ENCODE measurements around the gene INIP. TPM values are rescaled to one million over a fixed set of nuclear protein-coding genes. Genes with fewer than 3 reads are reported as not detected.

Gene INIP
- total and polyA plus RNA-seq, 9 of the 15 experiments (the other 6 are each of a cell fraction or from before 2014, with no cell fraction given): 11.9 to 87.9 (median 37.3) TPM

GRCh38 chr9:112750016-112750763, 32.3 kb upstream of the INIP start, which contains the start of gene SNX30 (continued):
- TF ChIP-seq, protein P1, sequence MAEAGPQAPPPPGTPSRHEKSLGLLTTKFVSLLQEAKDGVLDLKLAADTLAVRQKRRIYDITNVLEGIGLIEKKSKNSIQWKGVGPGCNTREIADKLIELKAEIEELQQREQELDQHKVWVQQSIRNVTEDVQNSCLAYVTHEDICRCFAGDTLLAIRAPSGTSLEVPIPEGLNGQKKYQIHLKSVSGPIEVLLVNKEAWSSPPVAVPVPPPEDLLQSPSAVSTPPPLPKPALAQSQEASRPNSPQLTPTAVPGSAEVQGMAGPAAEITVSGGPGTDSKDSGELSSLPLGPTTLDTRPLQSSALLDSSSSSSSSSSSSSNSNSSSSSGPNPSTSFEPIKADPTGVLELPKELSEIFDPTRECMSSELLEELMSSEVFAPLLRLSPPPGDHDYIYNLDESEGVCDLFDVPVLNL (CRISPR knock-in tag; IDR thresholded peaks at IDR 0.05; ENCODE audit: low read depth): 0 out of 2 replicates have a peak, but pooled peaks have one; percentile 19
- TF ChIP-seq MBD2 (IDR thresholded peaks at IDR 0.05; ENCODE audit: borderline replicate concordance, low read depth) (peak; percentile 55; the same call in 1 of the 2 replicates), ZNF134 (CRISPR knock-in tag; conservative IDR thresholded peaks at IDR 0.05) (no peak), EP300 (IDR thresholded peaks at IDR 0.05; ENCODE audit: low read length) (peak; percentile 26; the same call in 1 of the 2 replicates), MITF (IDR thresholded peaks at IDR 0.05) (no peak), CC2D1A (IDR thresholded peaks at IDR 0.05) (no peak; the same call in 1 of the 2 replicates), ZNF146 (CRISPR knock-in tag; IDR thresholded peaks at IDR 0.05; ENCODE audit: unreplicated experiment) (no peak), ZBTB17 (CRISPR knock-in tag; IDR thresholded peaks at IDR 0.05) (no peak), PRMT5 (CRISPR knock-in tag; IDR thresholded peaks at IDR 0.05) (no peak), MAX (CRISPR knock-in tag; IDR thresholded peaks at IDR 0.05) (peak; percentile 92), HMGN3 (IDR thresholded peaks at IDR 0.05; ENCODE audit: borderline replicate concordance, extremely low read depth, insufficient read length, low read depth, low read length) (peak; percentile 36), ELF2 (CRISPR knock-in tag; IDR thresholded peaks at IDR 0.05) (peak; percentile 76), ZNF274 (IDR thresholded peaks at IDR 0.05; ENCODE audit: borderline replicate concordance, low read depth, low read length) (no peak), SIN3B (IDR thresholded peaks at IDR 0.05; ENCODE audit: low read depth) (no peak), ZNF143 (CRISPR knock-in tag; IDR thresholded peaks at IDR 0.05) (no peak), ZNF263 (CRISPR knock-in tag; IDR thresholded peaks at IDR 0.05; ENCODE audit: borderline replicate concordance) (peak; percentile 95), ZNF431 (CRISPR knock-in tag; IDR thresholded peaks at IDR 0.05) (no peak)
- TF ChIP-seq, protein P2, sequence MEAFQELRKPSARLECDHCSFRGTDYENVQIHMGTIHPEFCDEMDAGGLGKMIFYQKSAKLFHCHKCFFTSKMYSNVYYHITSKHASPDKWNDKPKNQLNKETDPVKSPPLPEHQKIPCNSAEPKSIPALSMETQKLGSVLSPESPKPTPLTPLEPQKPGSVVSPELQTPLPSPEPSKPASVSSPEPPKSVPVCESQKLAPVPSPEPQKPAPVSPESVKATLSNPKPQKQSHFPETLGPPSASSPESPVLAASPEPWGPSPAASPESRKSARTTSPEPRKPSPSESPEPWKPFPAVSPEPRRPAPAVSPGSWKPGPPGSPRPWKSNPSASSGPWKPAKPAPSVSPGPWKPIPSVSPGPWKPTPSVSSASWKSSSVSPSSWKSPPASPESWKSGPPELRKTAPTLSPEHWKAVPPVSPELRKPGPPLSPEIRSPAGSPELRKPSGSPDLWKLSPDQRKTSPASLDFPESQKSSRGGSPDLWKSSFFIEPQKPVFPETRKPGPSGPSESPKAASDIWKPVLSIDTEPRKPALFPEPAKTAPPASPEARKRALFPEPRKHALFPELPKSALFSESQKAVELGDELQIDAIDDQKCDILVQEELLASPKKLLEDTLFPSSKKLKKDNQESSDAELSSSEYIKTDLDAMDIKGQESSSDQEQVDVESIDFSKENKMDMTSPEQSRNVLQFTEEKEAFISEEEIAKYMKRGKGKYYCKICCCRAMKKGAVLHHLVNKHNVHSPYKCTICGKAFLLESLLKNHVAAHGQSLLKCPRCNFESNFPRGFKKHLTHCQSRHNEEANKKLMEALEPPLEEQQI (IDR thresholded peaks at IDR 0.05): peak; percentile 29; the same call in 1 of the 2 replicates
- TF ChIP-seq, protein P3, sequence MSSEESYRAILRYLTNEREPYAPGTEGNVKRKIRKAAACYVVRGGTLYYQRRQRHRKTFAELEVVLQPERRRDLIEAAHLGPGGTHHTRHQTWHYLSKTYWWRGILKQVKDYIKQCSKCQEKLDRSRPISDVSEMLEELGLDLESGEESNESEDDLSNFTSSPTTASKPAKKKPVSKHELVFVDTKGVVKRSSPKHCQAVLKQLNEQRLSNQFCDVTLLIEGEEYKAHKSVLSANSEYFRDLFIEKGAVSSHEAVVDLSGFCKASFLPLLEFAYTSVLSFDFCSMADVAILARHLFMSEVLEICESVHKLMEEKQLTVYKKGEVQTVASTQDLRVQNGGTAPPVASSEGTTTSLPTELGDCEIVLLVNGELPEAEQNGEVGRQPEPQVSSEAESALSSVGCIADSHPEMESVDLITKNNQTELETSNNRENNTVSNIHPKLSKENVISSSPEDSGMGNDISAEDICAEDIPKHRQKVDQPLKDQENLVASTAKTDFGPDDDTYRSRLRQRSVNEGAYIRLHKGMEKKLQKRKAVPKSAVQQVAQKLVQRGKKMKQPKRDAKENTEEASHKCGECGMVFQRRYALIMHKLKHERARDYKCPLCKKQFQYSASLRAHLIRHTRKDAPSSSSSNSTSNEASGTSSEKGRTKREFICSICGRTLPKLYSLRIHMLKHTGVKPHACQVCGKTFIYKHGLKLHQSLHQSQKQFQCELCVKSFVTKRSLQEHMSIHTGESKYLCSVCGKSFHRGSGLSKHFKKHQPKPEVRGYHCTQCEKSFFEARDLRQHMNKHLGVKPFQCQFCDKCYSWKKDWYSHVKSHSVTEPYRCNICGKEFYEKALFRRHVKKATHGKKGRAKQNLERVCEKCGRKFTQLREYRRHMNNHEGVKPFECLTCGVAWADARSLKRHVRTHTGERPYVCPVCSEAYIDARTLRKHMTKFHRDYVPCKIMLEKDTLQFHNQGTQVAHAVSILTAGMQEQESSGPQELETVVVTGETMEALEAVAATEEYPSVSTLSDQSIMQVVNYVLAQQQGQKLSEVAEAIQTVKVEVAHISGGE (CRISPR knock-in tag; IDR thresholded peaks at IDR 0.05): peak; percentile 28 to 84 (median 45); a peak in 4 of 6 replicates
